GM12878 (cell line): ENCODE results near the gene SARM1. TPM values are rescaled to one million over a fixed set of nuclear protein-coding genes. Genes with fewer than 3 reads are reported as not detected.

Source experiments
- ATAC-seq: fragments of 200-7000 bp; cut with Tn5 transposase; 3 replicates; pipeline ENCODE4 v1.9.1; 2020; ENCODE audit warnings: mild to moderate bottlenecking, moderate library complexity
- BruUV-seq: library from RNA; stranded (reverse); fragments of 400-500 nt; replicated peaks from 2 replicates; lab custom pipeline; 2021; lab: Mats Ljungman, UMichigan
- CTCF ChIA-PET: fragments of 300-600 bp; sonication (Branson Sonifier 250); formaldehyde crosslinking; extraction: SDS; loops from one replicate; lab custom pipeline; 2021; ENCODE audit warnings: inconsistent platforms; lab: Yijun Ruan, JAX
- POLR2A ChIA-PET: fragments of 350-600 bp; formaldehyde crosslinking; extraction: SDS; loops from one replicate; lab custom pipeline; 2021; ENCODE audit warnings: inconsistent platforms; lab: Charles Lee
- RAD21 ChIA-PET: fragments of 300-600 bp; sonication (Branson Sonifier 250); formaldehyde crosslinking; loops from one replicate; lab custom pipeline; 2023; ENCODE audit warnings: antibody characterized with exemption; ENCODE audit not compliant: unreplicated experiment; lab: Charles Lee
- SMC1A ChIA-PET: fragments of 300-600 bp; sonication (Branson Sonifier 250); formaldehyde crosslinking; loops from one replicate; lab custom pipeline; 2023; ENCODE audit not compliant: unreplicated experiment, uncharacterized antibody; lab: Charles Lee
- DNase-seq: peaks from one replicate; pipeline ENCODE4 v3.0.0-alpha.2; 2011; ENCODE audit warnings: low read depth, low spot score
- FAIRE-seq: peaks from 3 replicates; lab custom pipeline; 2011; peaks lifted over from hg19 to GRCh38; lab: Jason Lieb, UNC
- H2AFZ ChIP-seq: 2 replicates; pipeline ENCODE4 v1.6.0; 2011; ENCODE audit warnings: low read depth, low read length, control low read depth; ENCODE audit not compliant: control insufficient read depth
- H3K27ac ChIP-seq: 2 replicates; pipeline ENCODE4 v1.5.1; 2011; ENCODE audit warnings: control low read depth; ENCODE audit not compliant: control insufficient read depth, insufficient read depth
- H3K27me3 ChIP-seq, 2 experiments: replicated peaks in 1 of 2; 2 replicates each; pipeline versions ENCODE4 v1.6.0 to v1.6.1; 2011; ENCODE audit warnings: low read length in 1 of 2; ENCODE audit not compliant: control insufficient read depth in 2 of 2, insufficient read depth in 2 of 2
- H3K36me3 ChIP-seq, 2 experiments: 2 replicates each; pipeline ENCODE4 v1.5.1; 2011; ENCODE audit warnings: low read length in 1 of 2; ENCODE audit not compliant: control insufficient read depth in 2 of 2, insufficient read depth in 2 of 2
- H3K4me1 ChIP-seq: 2 replicates; pipeline ENCODE4 v1.6.1; 2011; ENCODE audit warnings: mild to moderate bottlenecking, low read length, moderate library complexity, mixed read lengths; ENCODE audit not compliant: control insufficient read depth, insufficient read depth
- H3K4me2 ChIP-seq: 2 replicates; pipeline ENCODE4 v1.6.0; 2011; ENCODE audit warnings: control low read depth; ENCODE audit not compliant: control insufficient read depth, insufficient read depth
- H3K4me3 ChIP-seq: fragments of 200-600 bp; sonication (generic); 2 replicates; pipeline ENCODE4 v1.5.1; 2016
- H3K79me2 ChIP-seq: 2 replicates; pipeline ENCODE4 v1.6.0; 2011; ENCODE audit warnings: low read length; ENCODE audit not compliant: control insufficient read depth, insufficient read depth
- H3K9ac ChIP-seq: 2 replicates; pipeline ENCODE4 v1.8.0; 2011; ENCODE audit warnings: low read length, control low read depth, mixed read lengths; ENCODE audit not compliant: control insufficient read depth, insufficient read depth
- H3K9me3 ChIP-seq: replicated peaks from 3 replicates; pipeline ENCODE4 v1.5.1; 2011; ENCODE audit warnings: mild to moderate bottlenecking, low read length; ENCODE audit not compliant: control insufficient read depth, insufficient read depth
- H4K20me1 ChIP-seq: 2 replicates; pipeline ENCODE4 v1.6.0; 2011; ENCODE audit not compliant: control insufficient read depth, insufficient read depth
- CHD2 ChIP-seq: IDR thresholded peaks from 2 replicates; pipeline ENCODE4 v1.6.1; 2011; ENCODE audit warnings: low read depth, low read length, improper control_type of control experiment, borderline replicate concordance
- GATAD2B ChIP-seq: fragments of 450-650 bp; conservative IDR thresholded peaks from 2 replicates; pipeline ENCODE4 v1.6.1; 2017; ENCODE audit warnings: low read depth, mild to moderate bottlenecking, moderate library complexity
- HDGF ChIP-seq: fragments of 450-650 bp; IDR thresholded peaks from 2 replicates; pipeline ENCODE4 v1.6.1; 2016; ENCODE audit warnings: antibody characterized with exemption
- IRF3 ChIP-seq: fragments of 450-650 bp; IDR thresholded peaks from 2 replicates; pipeline ENCODE4 v1.6.1; 2014; ENCODE audit warnings: mild to moderate bottlenecking
- IRF5 ChIP-seq: fragments of 450-650 bp; IDR thresholded peaks from 2 replicates; pipeline ENCODE4 v1.6.1; 2017; ENCODE audit warnings: borderline replicate concordance
- JUND ChIP-seq: IDR thresholded peaks from 2 replicates; pipeline ENCODE4 v1.6.1; 2012; ENCODE audit warnings: low read depth, mild to moderate bottlenecking, low read length, improper control_type of control experiment, moderate library complexity
- NRF1 ChIP-seq: conservative IDR thresholded peaks from 2 replicates; pipeline ENCODE4 v1.6.1; 2011; ENCODE audit warnings: mild to moderate bottlenecking, low read depth, low read length, improper control_type of control experiment
- PML ChIP-seq: IDR thresholded peaks from 2 replicates; pipeline ENCODE4 v1.6.1; 2012; ENCODE audit warnings: low read length, inconsistent platforms
- PRDM15 ChIP-seq: fragments of 450-650 bp; formaldehyde crosslinking; IDR thresholded peaks from 2 replicates; pipeline ENCODE4 v1.4.0; 2020; ENCODE audit warnings: mild to moderate bottlenecking, moderate library complexity
- REST ChIP-seq: IDR thresholded peaks from 2 replicates; pipeline ENCODE4 v1.6.1; 2012; ENCODE audit warnings: mild to moderate bottlenecking, low read depth, low read length
- SIX5 ChIP-seq: IDR thresholded peaks from 2 replicates; pipeline ENCODE4 v1.6.1; 2011; ENCODE audit warnings: mild to moderate bottlenecking, low read depth, low read length, moderate library complexity; ENCODE audit not compliant: severe bottlenecking
- SMC3 ChIP-seq: IDR thresholded peaks from 2 replicates; pipeline ENCODE4 v1.6.1; 2011; ENCODE audit warnings: low read length, improper control_type of control experiment, borderline replicate concordance
- SRF ChIP-seq, 2 experiments: IDR thresholded peaks; 2 replicates each; pipeline ENCODE4 v1.6.1; 2011; ENCODE audit warnings: low read depth in 2 of 2, low read length in 2 of 2, mild to moderate bottlenecking in 1 of 2, moderate library complexity in 1 of 2
- YY1 ChIP-seq: IDR thresholded peaks from 2 replicates; pipeline ENCODE4 v1.6.1; 2011; ENCODE audit warnings: low read depth, mild to moderate bottlenecking, low read length
- ZNF274 ChIP-seq: IDR thresholded peaks from one replicate; pipeline ENCODE4 v1.8.0; 2011; ENCODE audit not compliant: insufficient read length, insufficient read depth
- ZZZ3 ChIP-seq: IDR thresholded peaks from 2 replicates; pipeline ENCODE4 v1.6.1; 2011; ENCODE audit warnings: low read depth; ENCODE audit not compliant: control insufficient read depth, insufficient read length
- WGBS: methylation state at CpG from one replicate; pipeline ENCODE4 v1.1.6; 2016; ENCODE audit warnings: low lambda C conversion rate; ENCODE audit not compliant: insufficient replicate concordance, insufficient coverage; ENCODE audit errors: missing lambda C conversion rate; 5-methylcytosine and 5-hydroxymethylcytosine counted together
- in situ Hi-C: fragments of 300-500 bp; cut with MboI; formaldehyde crosslinking; loops from 9 replicates; pipeline ENCODE4 v1.14.3; 2018; ENCODE audit warnings: mixed read lengths
- intact Hi-C: fragments of 100-400 bp; cut with micrococcal nuclease; formaldehyde crosslinking; loops from one replicate; pipeline ENCODE4 v1.14.2; 2022; ENCODE audit not compliant: unreplicated experiment
- polyA plus RNA-seq, 11 experiments: library from polyadenylated mRNA; depleted of rRNA in 4 of 11; unstranded in 6 of 11; stranded (reverse) in 5 of 11; fragments of >200 nt; fragmentation: Nextera tagmentation in 4 of 11; fragmentation: Illumina TruSeq in 1 of 11; extraction: Ambion mirVana in 4 of 11; extraction: Trizol in 1 of 11; gene quantifications; 1 replicate in 1 of 11; 2 replicates in 10 of 11; pipeline versions ENCODE4 v1.2.1 to v1.2.3, GENCODE V29; 2011 to 2016; ENCODE audit warnings: inconsistent platforms in 2 of 11, missing spikeins in 2 of 11, low read depth in 1 of 11
- total RNA-seq, 4 experiments: library from RNA; depleted of rRNA in 3 of 4; stranded (reverse); fragments of >200 nt in 3 of 4; fragmentation: Illumina TruSeq in 1 of 4; extraction: Trizol in 1 of 4; gene quantifications; 2 replicates each; pipeline versions ENCODE4 v1.2.1 to v1.2.3, GENCODE V29; 2013 to 2021

The SARM1 gene
- total and polyA plus RNA-seq, 10 of the 15 experiments (the other 5 are each of a cell fraction or from before 2014, with no cell fraction given) = 0.56 to 25.3 (median 11.9) TPM

GRCh38 chr17:28390141-28390540 lies 18.6 kb downstream of the SARM1 start:
- in situ Hi-C loops (no loop called here), intact Hi-C loops (no loop called here)
- CTCF ChIA-PET = interaction anchor here (1.5 kb wide), 1 partner anchor 27 kb away, joined by 6 read pairs; no protein-coding TSS in a partner anchor
- Histone ChIP-seq H2AFZ (no peak overlapping the region), H3K9ac (no peak overlapping the region), H3K27me3 (no peaks in the 10 kb centered on the region), H3K27ac (no peak overlapping the region), H3K4me1 (no peaks in the 10 kb centered on the region), H4K20me1 (no peaks in the 10 kb centered on the region), H3K79me2 (peaks cover 2% of the 10 kb centered on the region; the same call in 1 of the 2 replicates), H3K4me2 (no peak overlapping the region), H3K4me3 (no peak overlapping the region), H3K36me3 (peaks cover 0 to 15% of the 10 kb centered on the region in 2 experiments; a peak in 2 of 4 replicates), H3K9me3 (no peaks in the 10 kb centered on the region)
- BruUV-seq = no TSS peak
- no peak for FAIRE-seq
- no peak for DNase-seq
- RAD21 ChIA-PET = no interaction called here
- SMC1A ChIA-PET = interaction anchor here (1.3 kb wide), 1 partner anchor 8 kb away, joined by 3 read pairs; no protein-coding TSS in a partner anchor
- no peak for ATAC-seq
- 88% methylated on average over 1 of the region's 1 CpG for WGBS
- POLR2A ChIA-PET = no interaction called here
- TF ChIP-seq HDGF (no peak), SMC3 (no peak), SRF (IDR thresholded peaks at IDR 0.05; ENCODE audit: low read depth in 2 of 2, low read length in 2 of 2) (no peak), SIX5 (no peak), ZNF274 (no peak), PRDM15 (CRISPR knock-in tag) (no peak), ZZZ3 (no peak), PML (no peak), GATAD2B (no peak), IRF5 (no peak), JUND (no peak), NRF1 (no peak), REST (no peak), CHD2 (no peak), IRF3 (no peak), YY1 (no peak)
